Fibroblast of lung (primary cell): ENCODE measurements around the gene DPYSL4. TPM values are rescaled to one million over a fixed set of nuclear protein-coding genes. Genes with fewer than 3 reads are reported as not detected.

ENCODE experiments used
- DNase-seq, 2 donors: peaks; one replicate each; pipeline versions ENCODE4 v3.0.0 to v3.0.0-alpha.2; 2010; ENCODE audit warnings: low read depth in 2 of 2
- H2AFZ ChIP-seq: 2 replicates; pipeline ENCODE4 v1.5.1; 2012; ENCODE audit warnings: low read length, control low read depth, inconsistent platforms
- H3K27ac ChIP-seq: 2 replicates; pipeline ENCODE4 v1.5.1; 2011; ENCODE audit warnings: low read length, control low read depth; ENCODE audit not compliant: insufficient read depth
- H3K27me3 ChIP-seq: 2 replicates; pipeline ENCODE4 v1.5.1; 2011; ENCODE audit warnings: mild to moderate bottlenecking, low read length; ENCODE audit not compliant: control insufficient read depth, insufficient read depth
- H3K36me3 ChIP-seq: 2 replicates; pipeline ENCODE4 v1.5.1; 2011; ENCODE audit warnings: low read length; ENCODE audit not compliant: control insufficient read depth, insufficient read depth
- H3K4me1 ChIP-seq: 2 replicates; pipeline ENCODE4 v1.5.1; 2011; ENCODE audit warnings: low read length; ENCODE audit not compliant: control insufficient read depth, insufficient read depth; ENCODE audit errors: extremely low read depth
- H3K4me2 ChIP-seq: 2 replicates; pipeline ENCODE4 v1.5.1; 2011; ENCODE audit warnings: low read length, control low read depth; ENCODE audit not compliant: insufficient read depth; ENCODE audit errors: extremely low read depth
- H3K4me3 ChIP-seq, 4 experiments: fragments of 200-600 bp in 1 of 4; sonication (generic) in 1 of 4; replicated peaks in 1 of 4; 2 replicates each; pipeline ENCODE4 v1.5.1; 2011 to 2016; ENCODE audit warnings: low read length in 4 of 4, low read depth in 3 of 4, mild to moderate bottlenecking in 3 of 4, control low read depth in 2 of 4, inconsistent platforms in 1 of 4, mixed read lengths in 1 of 4; ENCODE audit not compliant: insufficient read depth in 1 of 4; ENCODE audit errors: control extremely low read depth in 1 of 4
- H3K79me2 ChIP-seq: 2 replicates; pipeline ENCODE4 v1.5.1; 2012; ENCODE audit warnings: mild to moderate bottlenecking, low read length, inconsistent platforms; ENCODE audit not compliant: control insufficient read depth, insufficient read depth
- H3K9ac ChIP-seq: 2 replicates; pipeline ENCODE4 v1.5.1; 2011; ENCODE audit warnings: mild to moderate bottlenecking, low read length, control low read depth; ENCODE audit not compliant: insufficient read depth
- H3K9me3 ChIP-seq: 2 replicates; pipeline ENCODE4 v1.5.1; 2012; ENCODE audit warnings: low read depth, low read length; ENCODE audit not compliant: control insufficient read depth, insufficient read depth
- H4K20me1 ChIP-seq: 2 replicates; pipeline ENCODE4 v1.5.1; 2011; ENCODE audit warnings: low read length; ENCODE audit not compliant: control insufficient read depth, insufficient read depth; ENCODE audit errors: extremely low read depth
- CTCF ChIP-seq, 2 donors: IDR thresholded peaks in 1 of 2; conservative IDR thresholded peaks in 1 of 2; 1 replicate in 1 of 2; 2 replicates in 1 of 2; pipeline ENCODE4 v1.5.1; 2011 to 2012; ENCODE audit warnings: low read length in 2 of 2, control low read depth in 1 of 2, inconsistent platforms in 1 of 2, low read depth in 1 of 2, mild to moderate bottlenecking in 1 of 2
- EZH2 ChIP-seq: IDR thresholded peaks from 2 replicates; pipeline ENCODE4 v1.5.1; 2012; ENCODE audit warnings: low read length, control low read depth, mild to moderate bottlenecking; ENCODE audit errors: missing control alignments
- polyA plus RNA-seq, 2 donors: library from polyadenylated mRNA; depleted of rRNA in 1 of 2; stranded (reverse) in 1 of 2; unstranded in 1 of 2; fragments of >200 nt; gene quantifications; 2 replicates each; pipeline ENCODE4 v1.2.1, GENCODE V29; 2011 to 2012; ENCODE audit warnings: missing spikeins in 1 of 2
- total RNA-seq: library from RNA; depleted of rRNA; stranded (reverse); fragments of >200 nt; gene quantifications from 2 replicates; pipeline ENCODE4 v1.2.1, GENCODE V29; 2014

Gene DPYSL4
- total and polyA plus RNA-seq, 2 donors (not counting 1 experiment from before 2014, with no cell fraction given), result 0.83 to 1.4 TPM

GRCh38 chr10:132151951-132152505 is 34.7 kb upstream of the DPYSL4 start:
- H3K27ac ChIP-seq, result no peak overlapping the region

GRCh38 chr10:132152896-132153580 is 33.7 kb upstream of the DPYSL4 start:
- Histone ChIP-seq H2AFZ (no peak overlapping the region), H3K27me3 (no peaks in the 10 kb centered on the region), H3K4me2 (no peak overlapping the region), H3K4me3 (no peak overlapping the region), H3K79me2 (no peaks in the 10 kb centered on the region), H3K9ac (no peak overlapping the region), H3K4me1 (no peaks in the 10 kb centered on the region), H3K27ac (no peak overlapping the region), H3K9me3 (no peaks in the 10 kb centered on the region), H3K36me3 (no peaks in the 10 kb centered on the region), H4K20me1 (no peaks in the 10 kb centered on the region)
- no peak for DNase-seq
- TF ChIP-seq EZH2, result no peak
- TF ChIP-seq CTCF (conservative IDR thresholded peaks at IDR 0.05 in 1 of 2, IDR thresholded peaks at IDR 0.05 in 1 of 2; ENCODE audit: low read depth in 1 of 2, low read length in 2 of 2), result no peak

More at GRCh38 chr10:132151951-132152505, 34.7 kb upstream of the DPYSL4 start:
- Histone ChIP-seq H3K4me1 (no peaks in the 10 kb centered on the region), H3K4me2 (no peak overlapping the region), H4K20me1 (no peaks in the 10 kb centered on the region), H3K4me3 (no peak overlapping the region), H3K36me3 (no peaks in the 10 kb centered on the region), H3K79me2 (no peaks in the 10 kb centered on the region), H3K9me3 (no peaks in the 10 kb centered on the region), H2AFZ (no peak overlapping the region), H3K27me3 (no peaks in the 10 kb centered on the region), H3K9ac (no peak overlapping the region)
- no peak for DNase-seq
- TF ChIP-seq CTCF (conservative IDR thresholded peaks at IDR 0.05 in 1 of 2, IDR thresholded peaks at IDR 0.05 in 1 of 2; ENCODE audit: low read depth in 1 of 2, low read length in 2 of 2) (no peak), EZH2 (no peak)

- Histone ChIP-seq H3K27ac (no peak overlapping the region), H3K79me2 (no peaks in the 10 kb centered on the region), H3K9me3 (no peaks in the 10 kb centered on the region), H3K36me3 (no peaks in the 10 kb centered on the region), H4K20me1 (no peaks in the 10 kb centered on the region), H2AFZ (no peak overlapping the region), H3K4me1 (no peaks in the 10 kb centered on the region), H3K4me3 (no peak overlapping the region), H3K27me3 (no peaks in the 10 kb centered on the region), H3K4me2 (no peak overlapping the region), H3K9ac (no peak overlapping the region)
- TF ChIP-seq EZH2 (no peak), CTCF (conservative IDR thresholded peaks at IDR 0.05 in 1 of 2, IDR thresholded peaks at IDR 0.05 in 1 of 2; ENCODE audit: low read depth in 1 of 2, low read length in 2 of 2) (no peak)
- DNase-seq, result no peak
Observed at GRCh38 chr10:132153616-132154217, 33.0 kb upstream of the DPYSL4 start.
